Lower leg skin (tissue), 3 donors: Measurements from ENCODE around the gene ZNF532.

Source experiments
- POLR2A ChIP-seq, 2 donors: fragments of 450-650 bp; IDR thresholded peaks; one replicate each; pipeline ENCODE4 v1.6.1; 2016 to 2017; ENCODE audit warnings: antibody characterized with exemption in 2 of 2, mild to moderate bottlenecking in 1 of 2, moderate library complexity in 1 of 2
- TF ChIP-seq, protein P1 (sequence below), 3 donors: fragments of 450-650 bp; IDR thresholded peaks; one replicate each; pipeline ENCODE4 v1.5.1; 2016; ENCODE audit warnings: antibody characterized with exemption in 3 of 3, mild to moderate bottlenecking in 3 of 3, moderate library complexity in 2 of 3

DNA sequence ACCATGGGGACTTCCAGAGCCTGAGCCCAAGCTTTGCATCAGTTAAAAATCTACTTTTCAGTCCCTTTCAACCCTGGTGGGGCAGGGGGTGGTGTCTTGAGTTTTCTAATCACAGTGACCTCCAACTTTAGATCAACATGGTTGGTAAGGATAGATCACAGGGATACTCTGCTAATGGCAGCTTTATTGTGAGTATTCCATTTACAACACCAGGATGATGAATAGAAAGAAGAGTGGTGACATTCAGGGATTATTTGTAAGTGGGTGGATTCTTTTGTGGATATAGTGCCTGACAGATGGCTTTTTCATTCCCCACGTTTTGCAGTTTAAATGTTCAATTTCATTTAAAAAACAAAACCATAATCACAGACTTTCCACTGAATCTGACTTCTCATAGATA lies 51.3 kb downstream of the ZNF532 start:
- TF ChIP-seq, protein P1, sequence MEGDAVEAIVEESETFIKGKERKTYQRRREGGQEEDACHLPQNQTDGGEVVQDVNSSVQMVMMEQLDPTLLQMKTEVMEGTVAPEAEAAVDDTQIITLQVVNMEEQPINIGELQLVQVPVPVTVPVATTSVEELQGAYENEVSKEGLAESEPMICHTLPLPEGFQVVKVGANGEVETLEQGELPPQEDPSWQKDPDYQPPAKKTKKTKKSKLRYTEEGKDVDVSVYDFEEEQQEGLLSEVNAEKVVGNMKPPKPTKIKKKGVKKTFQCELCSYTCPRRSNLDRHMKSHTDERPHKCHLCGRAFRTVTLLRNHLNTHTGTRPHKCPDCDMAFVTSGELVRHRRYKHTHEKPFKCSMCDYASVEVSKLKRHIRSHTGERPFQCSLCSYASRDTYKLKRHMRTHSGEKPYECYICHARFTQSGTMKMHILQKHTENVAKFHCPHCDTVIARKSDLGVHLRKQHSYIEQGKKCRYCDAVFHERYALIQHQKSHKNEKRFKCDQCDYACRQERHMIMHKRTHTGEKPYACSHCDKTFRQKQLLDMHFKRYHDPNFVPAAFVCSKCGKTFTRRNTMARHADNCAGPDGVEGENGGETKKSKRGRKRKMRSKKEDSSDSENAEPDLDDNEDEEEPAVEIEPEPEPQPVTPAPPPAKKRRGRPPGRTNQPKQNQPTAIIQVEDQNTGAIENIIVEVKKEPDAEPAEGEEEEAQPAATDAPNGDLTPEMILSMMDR (IDR thresholded peaks at IDR 0.05) = no peak
- TF ChIP-seq POLR2A (IDR thresholded peaks at IDR 0.05) = no peak
